ENCODE data around the gene RELT. TPM values are rescaled to one million over a fixed set of nuclear protein-coding genes. Genes with fewer than 3 reads are reported as not detected.
A peak's percentile ranks its signal among the peaks of the same experiment; 100 is the strongest.

RELT gene
- total RNA-seq, 1 experiment from 2014 or later = 13.8 TPM

DNA sequence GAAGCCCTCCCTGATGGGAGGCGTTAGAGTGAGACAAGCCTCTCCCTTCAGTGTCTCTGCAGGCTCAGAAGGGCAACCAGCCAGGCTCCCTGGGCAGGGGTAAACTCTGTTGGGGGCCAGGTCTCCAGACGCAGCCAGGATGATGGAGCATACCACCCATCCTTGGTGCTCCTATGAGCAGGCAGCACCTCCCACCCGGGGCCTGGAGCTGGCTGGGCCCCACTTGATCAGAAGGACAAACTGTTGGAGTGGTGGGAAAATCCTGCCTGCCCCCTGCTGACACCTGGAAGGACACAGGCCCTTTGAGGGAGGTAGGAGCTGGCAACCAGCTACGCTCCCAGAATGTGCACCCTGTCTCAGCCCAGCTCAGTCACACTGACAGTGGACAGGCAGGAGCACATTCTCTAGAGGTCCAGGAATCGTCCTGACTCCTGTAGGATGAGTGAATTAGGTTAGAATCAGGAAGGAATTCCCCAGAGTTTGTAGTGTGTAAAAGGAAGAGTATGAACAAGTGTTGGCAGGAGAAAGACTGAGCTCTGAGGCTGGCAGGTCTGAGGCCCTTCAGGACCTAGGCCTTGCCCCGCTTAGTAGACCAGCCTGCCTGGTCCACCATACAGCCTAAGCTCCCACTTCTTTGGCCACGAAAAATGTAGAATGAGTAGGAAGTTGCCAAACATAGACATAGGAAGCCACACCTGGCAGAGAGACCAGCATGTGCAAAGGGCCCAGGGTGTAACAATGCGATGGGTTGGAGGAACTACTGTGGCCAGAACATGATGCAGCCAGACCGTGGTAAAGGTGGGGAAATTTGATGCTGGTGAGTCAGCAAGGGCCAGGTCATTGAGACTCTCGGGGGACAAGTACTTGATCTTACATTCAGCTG lies 49.0 kb upstream of the RELT start:
- Histone ChIP-seq H4K20me1 (ENCODE audit: insufficient read depth) (no peaks in the 10 kb centered on the region), H3K36me3 (ENCODE audit: control insufficient read depth in 1 of 2, insufficient read depth in 2 of 2, low read length in 2 of 2) (no peaks in the 10 kb centered on the region), H3K4me1 (ENCODE audit: control insufficient read depth in 1 of 2, insufficient read depth in 2 of 2, low read length in 2 of 2) (peaks cover 43 to 61% of the 10 kb centered on the region in 2 experiments), H3K27ac (ENCODE audit: low read depth, low read length) (no peak overlapping the region), H3K79me2 (ENCODE audit: insufficient read depth, low read length) (0 out of 2 replicates have a peak, but pooled peaks cover 3% of the 10 kb centered on the region), H2AFZ (ENCODE audit: low read depth, low read length, poor library complexity, severe bottlenecking) (no peak overlapping the region), H3K9ac (ENCODE audit: low read length) (peak overlapping the region; percentile 17), H3K27me3 (ENCODE audit: insufficient read depth, low read length) (no peaks in the 10 kb centered on the region), H3K4me2 (ENCODE audit: low read length) (peak overlapping the region; percentile 53), H3K9me2 (ENCODE audit: insufficient read depth) (no peaks in the 10 kb centered on the region), H3K9me3 (ENCODE audit: control insufficient read depth in 1 of 2, insufficient read depth in 1 of 2, low read depth in 1 of 2, low read length in 2 of 2) (no peaks in the 10 kb centered on the region), H3K4me3 (replicated peaks in 1 of 2; ENCODE audit: low read depth in 1 of 2, low read length in 2 of 2) (no peak overlapping the region)
- DNase-seq (ENCODE audit: low read depth, low spot score) = no peak
- POLR2A ChIA-PET = interaction anchor here (0.9 to 1.8 kb wide), 2 partner anchors 8 to 18 kb away, joined by 3 to 4 read pairs; no protein-coding TSS in a partner anchor
- RAD21 ChIA-PET (ENCODE audit: low non-redundant PET in 1 of 2, low total read pairs in 2 of 2, uncharacterized antibody in 2 of 2, unreplicated experiment in 2 of 2) = no interaction called here
- intact Hi-C loops (cut with micrococcal nuclease) = no loop called here
- ATAC-seq = no peak; the same call in 1 of the 2 replicates
- TF ChIP-seq ZNF274 (IDR thresholded peaks at IDR 0.05; ENCODE audit: low read depth, low read length) (no peak), POLR2A (IDR thresholded peaks at IDR 0.05; ENCODE audit: borderline replicate concordance, extremely low read depth, insufficient read depth, insufficient read length) (no peak), ZFX (IDR thresholded peaks at IDR 0.05) (no peak), ZBTB33 (IDR thresholded peaks at IDR 0.05; ENCODE audit: extremely low read depth, insufficient replicate concordance, low read length) (no peak), ELF1 (IDR thresholded peaks at IDR 0.05; ENCODE audit: borderline replicate concordance, low read depth) (no peak), SIN3A (IDR thresholded peaks at IDR 0.05; ENCODE audit: low read depth) (no peak), FOSL1 (IDR thresholded peaks at IDR 0.05; ENCODE audit: low read depth) (no peak), SP1 (IDR thresholded peaks at IDR 0.05; ENCODE audit: low read depth) (no peak), TCF7L2 (IDR thresholded peaks at IDR 0.05; ENCODE audit: borderline replicate concordance, extremely low read depth, insufficient read depth, insufficient read length) (no peak), EZH2 (IDR thresholded peaks at IDR 0.05) (no peak), EZH2phosphoT487 (IDR thresholded peaks at IDR 0.05; ENCODE audit: borderline replicate concordance) (no peak), SRF (IDR thresholded peaks at IDR 0.05; ENCODE audit: low read depth) (no peak), REST (IDR thresholded peaks at IDR 0.05; ENCODE audit: low read depth) (no peak), CTCF (IDR thresholded peaks at IDR 0.05 in 2 of 3, conservative IDR thresholded peaks at IDR 0.05 in 1 of 3; ENCODE audit: borderline replicate concordance in 1 of 3, insufficient read depth in 1 of 3, low read depth in 2 of 3, low read length in 2 of 3) (no peak), RAD21 (IDR thresholded peaks at IDR 0.05; ENCODE audit: low read depth) (no peak), POLR2AphosphoS5 (IDR thresholded peaks at IDR 0.05; ENCODE audit: low read depth, low read length) (no peak), CEBPB (IDR thresholded peaks at IDR 0.05; ENCODE audit: low read depth) (no peak)
- TF ChIP-seq, protein P1, sequence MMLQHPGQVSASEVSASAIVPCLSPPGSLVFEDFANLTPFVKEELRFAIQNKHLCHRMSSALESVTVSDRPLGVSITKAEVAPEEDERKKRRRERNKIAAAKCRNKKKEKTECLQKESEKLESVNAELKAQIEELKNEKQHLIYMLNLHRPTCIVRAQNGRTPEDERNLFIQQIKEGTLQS (IDR thresholded peaks at IDR 0.05) = no peak
- CTCF ChIA-PET = interaction anchor here (1.0 to 6.3 kb wide), 4 partner anchors 8 to 66 kb away, joined by 3 to 28 read pairs (median 11); no protein-coding TSS in a partner anchor
- BruUV-seq (replicated peaks) = no TSS peak
